Measurements from ENCODE around the gene BLOC1S6. TPM values are rescaled to one million over a fixed set of nuclear protein-coding genes. Genes with fewer than 3 reads are reported as not detected.

Gene BLOC1S6
- total and polyA plus RNA-seq, 2 of the 13 experiments (the other 11 are each of a cell fraction or from before 2014, with no cell fraction given), result 11.8 to 44.3 TPM

DNA sequence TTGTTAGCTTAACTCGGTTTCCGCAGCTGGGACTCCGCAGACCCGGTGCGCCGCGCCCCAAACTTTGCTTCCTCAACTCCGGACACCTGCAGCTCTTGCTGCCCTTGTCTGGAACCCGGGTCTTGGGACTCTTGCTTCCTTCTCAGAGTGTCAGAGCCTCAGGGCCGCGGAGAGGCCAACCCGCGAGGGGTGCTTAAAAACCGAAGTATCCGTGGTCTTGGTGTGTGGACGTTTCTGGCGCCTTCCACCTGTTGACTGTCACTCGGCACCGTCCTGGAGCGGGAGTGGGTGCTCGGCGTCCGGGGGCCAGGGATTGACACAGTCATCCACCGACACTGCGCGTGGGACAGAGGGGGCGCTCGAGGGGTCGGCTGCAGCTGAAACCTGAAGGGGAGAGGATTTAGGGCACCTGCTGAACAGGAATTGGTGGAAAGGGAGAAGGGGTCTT is 48.0 kb downstream of the BLOC1S6 start (continued):
- TF ChIP-seq, protein P1, sequence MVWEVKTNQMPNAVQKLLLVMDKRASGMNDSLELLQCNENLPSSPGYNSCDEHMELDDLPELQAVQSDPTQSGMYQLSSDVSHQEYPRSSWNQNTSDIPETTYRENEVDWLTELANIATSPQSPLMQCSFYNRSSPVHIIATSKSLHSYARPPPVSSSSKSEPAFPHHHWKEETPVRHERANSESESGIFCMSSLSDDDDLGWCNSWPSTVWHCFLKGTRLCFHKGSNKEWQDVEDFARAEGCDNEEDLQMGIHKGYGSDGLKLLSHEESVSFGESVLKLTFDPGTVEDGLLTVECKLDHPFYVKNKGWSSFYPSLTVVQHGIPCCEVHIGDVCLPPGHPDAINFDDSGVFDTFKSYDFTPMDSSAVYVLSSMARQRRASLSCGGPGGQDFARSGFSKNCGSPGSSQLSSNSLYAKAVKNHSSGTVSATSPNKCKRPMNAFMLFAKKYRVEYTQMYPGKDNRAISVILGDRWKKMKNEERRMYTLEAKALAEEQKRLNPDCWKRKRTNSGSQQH (CRISPR knock-in tag; IDR thresholded peaks at IDR 0.05; ENCODE audit: low read depth), result no peak
- no peak for TF ChIP-seq ZNF703 (CRISPR knock-in tag; IDR thresholded peaks at IDR 0.05; ENCODE audit: borderline replicate concordance)
- TF ChIP-seq, protein P2, sequence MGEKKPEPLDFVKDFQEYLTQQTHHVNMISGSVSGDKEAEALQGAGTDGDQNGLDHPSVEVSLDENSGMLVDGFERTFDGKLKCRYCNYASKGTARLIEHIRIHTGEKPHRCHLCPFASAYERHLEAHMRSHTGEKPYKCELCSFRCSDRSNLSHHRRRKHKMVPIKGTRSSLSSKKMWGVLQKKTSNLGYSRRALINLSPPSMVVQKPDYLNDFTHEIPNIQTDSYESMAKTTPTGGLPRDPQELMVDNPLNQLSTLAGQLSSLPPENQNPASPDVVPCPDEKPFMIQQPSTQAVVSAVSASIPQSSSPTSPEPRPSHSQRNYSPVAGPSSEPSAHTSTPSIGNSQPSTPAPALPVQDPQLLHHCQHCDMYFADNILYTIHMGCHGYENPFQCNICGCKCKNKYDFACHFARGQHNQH (CRISPR knock-in tag; IDR thresholded peaks at IDR 0.05), result no peak
- 0 out of 2 replicates have a peak, but pooled peaks have one; percentile 6 for TF ChIP-seq ARHGAP35 (CRISPR knock-in tag; IDR thresholded peaks at IDR 0.05; ENCODE audit: borderline replicate concordance)
- 0 out of 2 replicates have a peak, but pooled peaks have one; percentile 17 for TF ChIP-seq GLI4 (CRISPR knock-in tag; IDR thresholded peaks at IDR 0.05; ENCODE audit: borderline replicate concordance)
- TF ChIP-seq, protein P3, sequence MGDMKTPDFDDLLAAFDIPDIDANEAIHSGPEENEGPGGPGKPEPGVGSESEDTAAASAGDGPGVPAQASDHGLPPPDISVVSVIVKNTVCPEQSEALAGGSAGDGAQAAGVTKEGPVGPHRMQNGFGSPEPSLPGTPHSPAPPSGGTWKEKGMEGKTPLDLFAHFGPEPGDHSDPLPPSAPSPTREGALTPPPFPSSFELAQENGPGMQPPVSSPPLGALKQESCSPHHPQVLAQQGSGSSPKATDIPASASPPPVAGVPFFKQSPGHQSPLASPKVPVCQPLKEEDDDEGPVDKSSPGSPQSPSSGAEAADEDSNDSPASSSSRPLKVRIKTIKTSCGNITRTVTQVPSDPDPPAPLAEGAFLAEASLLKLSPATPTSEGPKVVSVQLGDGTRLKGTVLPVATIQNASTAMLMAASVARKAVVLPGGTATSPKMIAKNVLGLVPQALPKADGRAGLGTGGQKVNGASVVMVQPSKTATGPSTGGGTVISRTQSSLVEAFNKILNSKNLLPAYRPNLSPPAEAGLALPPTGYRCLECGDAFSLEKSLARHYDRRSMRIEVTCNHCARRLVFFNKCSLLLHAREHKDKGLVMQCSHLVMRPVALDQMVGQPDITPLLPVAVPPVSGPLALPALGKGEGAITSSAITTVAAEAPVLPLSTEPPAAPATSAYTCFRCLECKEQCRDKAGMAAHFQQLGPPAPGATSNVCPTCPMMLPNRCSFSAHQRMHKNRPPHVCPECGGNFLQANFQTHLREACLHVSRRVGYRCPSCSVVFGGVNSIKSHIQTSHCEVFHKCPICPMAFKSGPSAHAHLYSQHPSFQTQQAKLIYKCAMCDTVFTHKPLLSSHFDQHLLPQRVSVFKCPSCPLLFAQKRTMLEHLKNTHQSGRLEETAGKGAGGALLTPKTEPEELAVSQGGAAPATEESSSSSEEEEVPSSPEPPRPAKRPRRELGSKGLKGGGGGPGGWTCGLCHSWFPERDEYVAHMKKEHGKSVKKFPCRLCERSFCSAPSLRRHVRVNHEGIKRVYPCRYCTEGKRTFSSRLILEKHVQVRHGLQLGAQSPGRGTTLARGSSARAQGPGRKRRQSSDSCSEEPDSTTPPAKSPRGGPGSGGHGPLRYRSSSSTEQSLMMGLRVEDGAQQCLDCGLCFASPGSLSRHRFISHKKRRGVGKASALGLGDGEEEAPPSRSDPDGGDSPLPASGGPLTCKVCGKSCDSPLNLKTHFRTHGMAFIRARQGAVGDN (CRISPR knock-in tag; IDR thresholded peaks at IDR 0.05), result peak; percentile 74
- TF ChIP-seq MED8 (CRISPR knock-in tag; IDR thresholded peaks at IDR 0.05; ENCODE audit: insufficient replicate concordance), result peak; percentile 3
- TF ChIP-seq, protein P4, sequence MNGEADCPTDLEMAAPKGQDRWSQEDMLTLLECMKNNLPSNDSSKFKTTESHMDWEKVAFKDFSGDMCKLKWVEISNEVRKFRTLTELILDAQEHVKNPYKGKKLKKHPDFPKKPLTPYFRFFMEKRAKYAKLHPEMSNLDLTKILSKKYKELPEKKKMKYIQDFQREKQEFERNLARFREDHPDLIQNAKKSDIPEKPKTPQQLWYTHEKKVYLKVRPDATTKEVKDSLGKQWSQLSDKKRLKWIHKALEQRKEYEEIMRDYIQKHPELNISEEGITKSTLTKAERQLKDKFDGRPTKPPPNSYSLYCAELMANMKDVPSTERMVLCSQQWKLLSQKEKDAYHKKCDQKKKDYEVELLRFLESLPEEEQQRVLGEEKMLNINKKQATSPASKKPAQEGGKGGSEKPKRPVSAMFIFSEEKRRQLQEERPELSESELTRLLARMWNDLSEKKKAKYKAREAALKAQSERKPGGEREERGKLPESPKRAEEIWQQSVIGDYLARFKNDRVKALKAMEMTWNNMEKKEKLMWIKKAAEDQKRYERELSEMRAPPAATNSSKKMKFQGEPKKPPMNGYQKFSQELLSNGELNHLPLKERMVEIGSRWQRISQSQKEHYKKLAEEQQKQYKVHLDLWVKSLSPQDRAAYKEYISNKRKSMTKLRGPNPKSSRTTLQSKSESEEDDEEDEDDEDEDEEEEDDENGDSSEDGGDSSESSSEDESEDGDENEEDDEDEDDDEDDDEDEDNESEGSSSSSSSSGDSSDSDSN (CRISPR knock-in tag; IDR thresholded peaks at IDR 0.05), result 0 out of 2 replicates have a peak, but pooled peaks have one; percentile 1
- TF ChIP-seq PCBP1 (IDR thresholded peaks at IDR 0.05; ENCODE audit: borderline replicate concordance, low read depth, low read length), result 0 out of 2 replicates have a peak, but pooled peaks have one; percentile 34
- 0 out of 2 replicates have a peak, but pooled peaks have one; percentile 10 for TF ChIP-seq KMT2B (CRISPR knock-in tag; IDR thresholded peaks at IDR 0.05)
- TF ChIP-seq ZNF605 (CRISPR knock-in tag; IDR thresholded peaks at IDR 0.05), result no peak
- TF ChIP-seq, protein P5, sequence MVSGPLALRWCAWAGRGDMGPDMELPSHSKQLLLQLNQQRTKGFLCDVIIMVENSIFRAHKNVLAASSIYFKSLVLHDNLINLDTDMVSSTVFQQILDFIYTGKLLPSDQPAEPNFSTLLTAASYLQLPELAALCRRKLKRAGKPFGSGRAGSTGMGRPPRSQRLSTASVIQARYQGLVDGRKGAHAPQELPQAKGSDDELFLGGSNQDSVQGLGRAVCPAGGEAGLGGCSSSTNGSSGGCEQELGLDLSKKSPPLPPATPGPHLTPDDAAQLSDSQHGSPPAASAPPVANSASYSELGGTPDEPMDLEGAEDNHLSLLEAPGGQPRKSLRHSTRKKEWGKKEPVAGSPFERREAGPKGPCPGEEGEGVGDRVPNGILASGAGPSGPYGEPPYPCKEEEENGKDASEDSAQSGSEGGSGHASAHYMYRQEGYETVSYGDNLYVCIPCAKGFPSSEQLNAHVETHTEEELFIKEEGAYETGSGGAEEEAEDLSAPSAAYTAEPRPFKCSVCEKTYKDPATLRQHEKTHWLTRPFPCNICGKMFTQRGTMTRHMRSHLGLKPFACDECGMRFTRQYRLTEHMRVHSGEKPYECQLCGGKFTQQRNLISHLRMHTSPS (CRISPR knock-in tag; IDR thresholded peaks at IDR 0.05; ENCODE audit: low read depth), result no peak
- 0 out of 2 replicates have a peak, but pooled peaks have one; percentile 3 for TF ChIP-seq ZMYM3 (CRISPR knock-in tag; IDR thresholded peaks at IDR 0.05)
- TF ChIP-seq ZNF235 (CRISPR knock-in tag; IDR thresholded peaks at IDR 0.05; ENCODE audit: borderline replicate concordance), result 0 out of 2 replicates have a peak, but pooled peaks have one; percentile 51
- TF ChIP-seq, protein P6, sequence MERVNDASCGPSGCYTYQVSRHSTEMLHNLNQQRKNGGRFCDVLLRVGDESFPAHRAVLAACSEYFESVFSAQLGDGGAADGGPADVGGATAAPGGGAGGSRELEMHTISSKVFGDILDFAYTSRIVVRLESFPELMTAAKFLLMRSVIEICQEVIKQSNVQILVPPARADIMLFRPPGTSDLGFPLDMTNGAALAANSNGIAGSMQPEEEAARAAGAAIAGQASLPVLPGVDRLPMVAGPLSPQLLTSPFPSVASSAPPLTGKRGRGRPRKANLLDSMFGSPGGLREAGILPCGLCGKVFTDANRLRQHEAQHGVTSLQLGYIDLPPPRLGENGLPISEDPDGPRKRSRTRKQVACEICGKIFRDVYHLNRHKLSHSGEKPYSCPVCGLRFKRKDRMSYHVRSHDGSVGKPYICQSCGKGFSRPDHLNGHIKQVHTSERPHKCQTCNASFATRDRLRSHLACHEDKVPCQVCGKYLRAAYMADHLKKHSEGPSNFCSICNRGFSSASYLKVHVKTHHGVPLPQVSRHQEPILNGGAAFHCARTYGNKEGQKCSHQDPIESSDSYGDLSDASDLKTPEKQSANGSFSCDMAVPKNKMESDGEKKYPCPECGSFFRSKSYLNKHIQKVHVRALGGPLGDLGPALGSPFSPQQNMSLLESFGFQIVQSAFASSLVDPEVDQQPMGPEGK (CRISPR knock-in tag; IDR thresholded peaks at IDR 0.05), result peak; percentile 58

All from HepG2 (cell line).